OCI-LY1 (cell line): ENCODE data around the gene LPCAT1.

Experiments used
- H2AFZ ChIP-seq: fragments of 200-600 bp; sonication (generic), shearing (Covaris generic); 2 replicates; pipeline ENCODE4 v1.6.0; 2014; ENCODE audit warnings: antibody characterized with exemption, mild to moderate bottlenecking, low read length
- H3F3A ChIP-seq: fragments of 200-600 bp; sonication (generic), shearing (Covaris generic); 2 replicates; pipeline ENCODE4 v1.6.0; 2014; ENCODE audit warnings: mild to moderate bottlenecking, antibody characterized with exemption, low read length, moderate library complexity; ENCODE audit not compliant: insufficient read depth
- H3K27ac ChIP-seq: fragments of 200-600 bp; sonication (generic); 2 replicates; pipeline ENCODE4 v1.5.1; 2014; ENCODE audit warnings: low read length, mixed run types, mild to moderate bottlenecking, low read depth; ENCODE audit not compliant: poor library complexity, severe bottlenecking
- H3K27me3 ChIP-seq: fragments of 200-600 bp; sonication (generic); 2 replicates; pipeline ENCODE4 v1.6.0; 2014; ENCODE audit warnings: antibody characterized with exemption, mild to moderate bottlenecking, low read length, moderate library complexity; ENCODE audit not compliant: insufficient read depth
- H3K36me3 ChIP-seq: fragments of 200-600 bp; sonication (generic); 2 replicates; pipeline ENCODE4 v1.6.1; 2014; ENCODE audit warnings: mild to moderate bottlenecking, antibody characterized with exemption, low read length, moderate library complexity, mixed read lengths; ENCODE audit not compliant: insufficient read depth
- H3K4me1 ChIP-seq: fragments of 200-600 bp; sonication (generic); 2 replicates; pipeline ENCODE4 v1.5.1; 2014; ENCODE audit warnings: mild to moderate bottlenecking, low read length, moderate library complexity; ENCODE audit not compliant: insufficient read depth, severe bottlenecking
- H3K4me2 ChIP-seq: fragments of 200-600 bp; sonication (generic), shearing (Covaris generic); 2 replicates; pipeline ENCODE4 v1.6.1; 2014; ENCODE audit warnings: low read length
- H3K4me3 ChIP-seq: fragments of 200-600 bp; sonication (generic); 2 replicates; pipeline ENCODE4 v1.5.1; 2014; ENCODE audit warnings: low read length, low read depth, mild to moderate bottlenecking, mixed read lengths; ENCODE audit not compliant: poor library complexity, severe bottlenecking
- H3K79me2 ChIP-seq: fragments of 200-600 bp; shearing (Covaris generic); 2 replicates; pipeline ENCODE4 v1.6.1; 2016; ENCODE audit warnings: mixed run types, low read length, mixed read lengths; ENCODE audit not compliant: insufficient read depth
- H3K9ac ChIP-seq: fragments of 200-600 bp; sonication (generic), shearing (Covaris generic); 2 replicates; pipeline ENCODE4 v1.6.1; 2014; ENCODE audit warnings: mild to moderate bottlenecking, low read length, mixed read lengths
- H3K9me2 ChIP-seq: fragments of 200-600 bp; sonication (generic), shearing (Covaris generic); 2 replicates; pipeline ENCODE4 v1.6.1; 2014; ENCODE audit warnings: low read depth, mild to moderate bottlenecking, low read length, mixed read lengths
- H3K9me3 ChIP-seq: fragments of 200-600 bp; shearing (Covaris generic); 2 replicates; pipeline ENCODE4 v1.6.1; 2014; ENCODE audit warnings: low read length, mixed read lengths
- H4K20me1 ChIP-seq: fragments of 200-600 bp; sonication (generic), shearing (Covaris generic); 2 replicates; pipeline ENCODE4 v1.6.0; 2016; ENCODE audit warnings: mild to moderate bottlenecking, low read length; ENCODE audit not compliant: insufficient read depth
- EZH2 ChIP-seq: fragments of 200-600 bp; sonication (generic), shearing (Covaris generic); IDR thresholded peaks from 2 replicates; pipeline ENCODE4 v1.8.0; 2017; ENCODE audit warnings: borderline replicate concordance, mixed run types, mild to moderate bottlenecking, antibody characterized with exemption, low read length, moderate library complexity, mixed read lengths
- TF ChIP-seq, protein P1 (sequence below): fragments of 200-600 bp; sonication (generic), shearing (Covaris generic); IDR thresholded peaks from 2 replicates; pipeline ENCODE4 v1.5.1; 2017; ENCODE audit warnings: mild to moderate bottlenecking, antibody characterized with exemption, low read length, moderate library complexity, mixed read lengths

The LPCAT1 gene

DNA sequence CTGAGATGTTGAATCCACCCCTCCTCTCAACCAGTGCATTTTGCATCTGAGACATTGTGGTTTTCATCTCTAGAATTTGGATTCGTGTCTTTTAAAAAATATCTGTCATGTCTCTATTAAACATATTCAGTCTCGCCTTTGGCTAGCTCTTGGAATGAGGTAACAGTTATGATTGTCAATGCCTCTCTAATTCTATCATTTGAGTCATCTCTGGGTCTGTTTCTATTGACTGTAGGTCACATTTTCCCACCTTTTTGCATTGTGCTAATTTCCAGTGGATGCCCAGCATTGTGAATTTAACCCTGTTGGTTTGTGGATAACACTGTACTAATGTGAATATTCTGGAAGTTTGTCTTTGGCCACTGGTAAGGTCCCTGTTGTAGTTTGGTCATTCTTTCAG is 70.1 kb downstream of the LPCAT1 start:
- Histone ChIP-seq H3K36me3 (no peaks in the 10 kb centered on the region; the same call in 1 of the 2 replicates), H3K27ac (no peak overlapping the region), H3K9ac (no peak overlapping the region), H3K4me2 (no peak overlapping the region), H3K9me3 (peaks cover 34% of the 10 kb centered on the region), H3F3A (no peaks in the 10 kb centered on the region), H4K20me1 (no peaks in the 10 kb centered on the region), H2AFZ (no peak overlapping the region), H3K9me2 (no peaks in the 10 kb centered on the region; the same call in 1 of the 2 replicates), H3K27me3 (no peaks in the 10 kb centered on the region), H3K79me2 (no peaks in the 10 kb centered on the region), H3K4me3 (no peak overlapping the region), H3K4me1 (no peaks in the 10 kb centered on the region)
- TF ChIP-seq, protein P1, sequence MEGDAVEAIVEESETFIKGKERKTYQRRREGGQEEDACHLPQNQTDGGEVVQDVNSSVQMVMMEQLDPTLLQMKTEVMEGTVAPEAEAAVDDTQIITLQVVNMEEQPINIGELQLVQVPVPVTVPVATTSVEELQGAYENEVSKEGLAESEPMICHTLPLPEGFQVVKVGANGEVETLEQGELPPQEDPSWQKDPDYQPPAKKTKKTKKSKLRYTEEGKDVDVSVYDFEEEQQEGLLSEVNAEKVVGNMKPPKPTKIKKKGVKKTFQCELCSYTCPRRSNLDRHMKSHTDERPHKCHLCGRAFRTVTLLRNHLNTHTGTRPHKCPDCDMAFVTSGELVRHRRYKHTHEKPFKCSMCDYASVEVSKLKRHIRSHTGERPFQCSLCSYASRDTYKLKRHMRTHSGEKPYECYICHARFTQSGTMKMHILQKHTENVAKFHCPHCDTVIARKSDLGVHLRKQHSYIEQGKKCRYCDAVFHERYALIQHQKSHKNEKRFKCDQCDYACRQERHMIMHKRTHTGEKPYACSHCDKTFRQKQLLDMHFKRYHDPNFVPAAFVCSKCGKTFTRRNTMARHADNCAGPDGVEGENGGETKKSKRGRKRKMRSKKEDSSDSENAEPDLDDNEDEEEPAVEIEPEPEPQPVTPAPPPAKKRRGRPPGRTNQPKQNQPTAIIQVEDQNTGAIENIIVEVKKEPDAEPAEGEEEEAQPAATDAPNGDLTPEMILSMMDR = no peak
- TF ChIP-seq EZH2 = no peak

DNA sequence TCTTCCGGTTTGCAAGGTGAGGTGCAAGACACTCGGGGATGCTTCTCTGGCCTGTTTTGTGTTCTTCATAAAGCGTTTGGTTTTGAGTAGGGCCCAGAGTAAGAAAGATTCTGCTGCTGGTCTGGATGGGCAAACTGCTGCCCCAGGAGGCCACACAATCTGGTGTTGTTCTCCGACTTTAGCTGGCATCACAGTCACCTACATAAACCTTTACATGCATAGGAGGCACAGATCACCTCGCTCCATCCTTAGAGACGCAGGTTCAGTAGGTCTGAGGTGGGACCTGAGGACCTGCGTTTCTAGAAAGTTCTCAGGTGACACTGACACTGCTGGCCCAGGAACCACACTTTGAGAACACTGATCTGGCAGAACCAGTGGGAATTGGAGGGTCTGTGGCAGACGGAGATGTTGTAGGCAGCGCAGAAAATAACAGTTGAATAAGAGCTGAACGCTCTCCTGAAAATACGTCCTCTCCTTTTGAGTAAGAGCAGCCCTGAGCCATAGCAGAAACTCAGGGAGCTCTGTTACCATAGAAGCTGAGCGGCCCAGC is 74.6 kb downstream of the LPCAT1 start:
- no peaks in the 10 kb centered on the region for H3K79me2 ChIP-seq
- no peak overlapping the region for H3K9ac ChIP-seq
- H3K9me3 ChIP-seq = peaks cover 12% of the 10 kb centered on the region
- no peak overlapping the region for H3K27ac ChIP-seq
- H3K9me2 ChIP-seq = no peaks in the 10 kb centered on the region; the same call in 1 of the 2 replicates
- H3K4me3 ChIP-seq = no peak overlapping the region
- H3K36me3 ChIP-seq = no peaks in the 10 kb centered on the region; the same call in 1 of the 2 replicates
- H4K20me1 ChIP-seq = no peaks in the 10 kb centered on the region
- no peak overlapping the region for H2AFZ ChIP-seq
- H3F3A ChIP-seq = no peaks in the 10 kb centered on the region
- H3K27me3 ChIP-seq = no peaks in the 10 kb centered on the region
- no peak overlapping the region for H3K4me2 ChIP-seq
- TF ChIP-seq EZH2 = no peak
- TF ChIP-seq, protein P1 = no peak
- no peaks in the 10 kb centered on the region for H3K4me1 ChIP-seq

DNA sequence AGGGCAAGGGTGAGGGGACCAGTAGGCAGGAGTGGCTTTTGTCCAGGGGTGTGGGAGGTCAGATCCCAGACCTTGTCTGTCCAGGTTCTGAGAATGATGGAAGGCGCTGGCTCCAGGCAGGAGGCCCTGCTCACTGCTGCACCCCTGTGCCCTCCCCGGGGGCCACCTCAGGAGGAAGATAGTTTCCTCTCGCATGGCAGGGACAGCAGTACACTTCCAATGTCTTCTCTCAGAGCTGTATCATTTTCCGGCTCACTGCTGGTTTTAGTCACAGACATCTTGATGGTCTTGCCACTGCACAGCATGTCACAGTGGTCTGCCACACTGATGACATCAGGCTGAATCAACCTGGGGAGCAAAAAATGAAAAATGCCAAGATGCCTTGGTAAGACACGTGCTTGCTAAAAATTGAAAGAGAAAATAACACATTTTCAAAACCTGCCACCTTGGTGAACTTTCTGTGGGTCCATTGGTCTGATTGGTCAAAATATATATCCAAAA is 75.2 kb downstream of the LPCAT1 start:
- H3K27me3 ChIP-seq = no peaks in the 10 kb centered on the region
- no peak overlapping the region for H3K9ac ChIP-seq

More for the DNA sequence above, 75.2 kb downstream of the LPCAT1 start:
- H3K4me1 ChIP-seq = no peaks in the 10 kb centered on the region
- no peaks in the 10 kb centered on the region for H3F3A ChIP-seq
- H3K9me3 ChIP-seq = peaks cover 8% of the 10 kb centered on the region
- no peak overlapping the region for H3K27ac ChIP-seq
- H3K9me2 ChIP-seq = no peaks in the 10 kb centered on the region; the same call in 1 of the 2 replicates
- H2AFZ ChIP-seq = no peak overlapping the region
- no peak overlapping the region for H3K4me2 ChIP-seq
- no peaks in the 10 kb centered on the region; the same call in 1 of the 2 replicates for H3K36me3 ChIP-seq
- no peak for TF ChIP-seq EZH2
- TF ChIP-seq, protein P1 = no peak
- no peaks in the 10 kb centered on the region for H3K79me2 ChIP-seq
- no peaks in the 10 kb centered on the region for H4K20me1 ChIP-seq
- no peak overlapping the region for H3K4me3 ChIP-seq
